ENCODE results near the gene PLD2. TPM values are rescaled to one million over a fixed set of nuclear protein-coding genes. Genes with fewer than 3 reads are reported as not detected.

PLD2 gene
- total RNA-seq = 10 to 100 TPM; 38.4 to 46.9 TPM

- Mint-ChIP-seq H3K4me1 (ENCODE audit: low read depth in 2 of 2) (peaks cover 20 to 26% of the 10 kb centered on the region in 2 donors), H3K36me3 (peaks cover 7% of the 10 kb centered on the region), H3K27ac (peak within 1 kb of the TSS in 1 of 2 donors; percentile 27), H3K9me3 (no peaks in the 10 kb centered on the region), H3K4me3 (peak within 1 kb of the TSS; percentile 78), H3K27me3 (no peaks in the 10 kb centered on the region)
- DNase-seq (ENCODE audit: low spot score) (peak; percentile 92), ATAC-seq (peak; percentile 100)
Observed at GRCh38 chr17:4806777-4807604, at the start of gene PLD2. Gene PLD2 (plus strand): TSS chr17:4807152. CDS start chr17:4807773, 621 bp downstream.

GRCh38 chr17:4759776-4760236 is 47.1 kb upstream of the PLD2 start:
- H3K27me3 Mint-ChIP-seq = peaks cover 13 to 15% of the 10 kb centered on the region in 2 donors
- H3K4me3 Mint-ChIP-seq = no peak overlapping the region
- no peaks in the 10 kb centered on the region for H3K36me3 Mint-ChIP-seq
- DNase-seq (ENCODE audit: low spot score) = no peak
- no peak overlapping the region for H3K27ac Mint-ChIP-seq
- H3K9me3 Mint-ChIP-seq = no peaks in the 10 kb centered on the region
- no peak for ATAC-seq
- H3K4me1 Mint-ChIP-seq (ENCODE audit: low read depth in 2 of 2) = peaks cover 3 to 4% of the 10 kb centered on the region in 2 donors

GRCh38 chr17:4764595-4764994 is 42.4 kb upstream of the PLD2 start:
- Mint-ChIP-seq H3K4me3 (no peak overlapping the region), H3K27ac (no peak overlapping the region), H3K36me3 (no peaks in the 10 kb centered on the region), H3K27me3 (peaks cover 7 to 8% of the 10 kb centered on the region in 2 donors), H3K4me1 (ENCODE audit: low read depth in 2 of 2) (peaks cover 3 to 4% of the 10 kb centered on the region in 2 donors), H3K9me3 (no peaks in the 10 kb centered on the region)
- ATAC-seq (no peak), DNase-seq (ENCODE audit: low spot score) (no peak)

GRCh38 chr17:4766201-4766600 is 40.8 kb upstream of the PLD2 start:
- Mint-ChIP-seq H3K27ac (no peak overlapping the region), H3K27me3 (peaks cover 7 to 10% of the 10 kb centered on the region in 2 donors), H3K9me3 (no peaks in the 10 kb centered on the region), H3K36me3 (no peaks in the 10 kb centered on the region), H3K4me1 (ENCODE audit: low read depth in 2 of 2) (peaks cover 3 to 4% of the 10 kb centered on the region in 2 donors), H3K4me3 (no peak overlapping the region)
- ATAC-seq = peak in 1 of 2 donors; percentile 71
- no peak for DNase-seq (ENCODE audit: low spot score)

GRCh38 chr17:4766723-4767122 is 40.2 kb upstream of the PLD2 start:
- no peaks in the 10 kb centered on the region for H3K36me3 Mint-ChIP-seq
- peaks cover 7 to 10% of the 10 kb centered on the region in 2 donors for H3K27me3 Mint-ChIP-seq
- H3K4me1 Mint-ChIP-seq (ENCODE audit: low read depth in 2 of 2) = peaks cover 7% of the 10 kb centered on the region in 2 donors
- no peak overlapping the region for H3K27ac Mint-ChIP-seq
- DNase-seq (ENCODE audit: low spot score) (no peak), ATAC-seq (no peak)
- H3K4me3 Mint-ChIP-seq = no peak overlapping the region
- no peaks in the 10 kb centered on the region for H3K9me3 Mint-ChIP-seq

- no peak overlapping the region for H3K27ac Mint-ChIP-seq
- H3K4me1 Mint-ChIP-seq (ENCODE audit: low read depth in 2 of 2) = peaks cover 9 to 10% of the 10 kb centered on the region in 2 donors
- no peaks in the 10 kb centered on the region for H3K36me3 Mint-ChIP-seq
- H3K27me3 Mint-ChIP-seq = peaks cover 8 to 9% of the 10 kb centered on the region in 2 donors
- no peak for ATAC-seq
- no peak overlapping the region for H3K4me3 Mint-ChIP-seq
- H3K9me3 Mint-ChIP-seq = no peaks in the 10 kb centered on the region
- no peak for DNase-seq (ENCODE audit: low spot score)
Observed at GRCh38 chr17:4768298-4768697, 38.7 kb upstream of the PLD2 start.

GRCh38 chr17:4769628-4770027 is 37.3 kb upstream of the PLD2 start:
- ATAC-seq = no peak
- Mint-ChIP-seq H3K9me3 (no peaks in the 10 kb centered on the region), H3K36me3 (no peaks in the 10 kb centered on the region)

GRCh38 chr17:4771519-4772234 is 35.3 kb upstream of the PLD2 start, which contains the start of gene TM4SF5:
Gene TM4SF5 (plus strand): TSS chr17:4771886. CDS start chr17:4771923, 37 bp downstream.
- ATAC-seq = peak in 1 of 2 donors; percentile 52
- Mint-ChIP-seq H3K4me3 (no peak within 1 kb of the TSS), H3K27me3 (peaks cover 9 to 10% of the 10 kb centered on the region in 2 donors), H3K27ac (no peak within 1 kb of the TSS), H3K4me1 (ENCODE audit: low read depth in 2 of 2) (peaks cover 6% of the 10 kb centered on the region in 2 donors), H3K36me3 (no peaks in the 10 kb centered on the region), H3K9me3 (no peaks in the 10 kb centered on the region)
- no peak for DNase-seq (ENCODE audit: low spot score)

More at GRCh38 chr17:4769628-4770027, 37.3 kb upstream of the PLD2 start:
- Mint-ChIP-seq H3K27ac (no peak overlapping the region), H3K4me1 (ENCODE audit: low read depth in 2 of 2) (peaks cover 6% of the 10 kb centered on the region in 2 donors), H3K4me3 (no peak overlapping the region), H3K27me3 (peaks cover 10 to 11% of the 10 kb centered on the region in 2 donors)
- DNase-seq (ENCODE audit: low spot score) = no peak

GRCh38 chr17:4772235-4772613 is 34.7 kb upstream of the PLD2 start:
- no peaks in the 10 kb centered on the region for H3K36me3 Mint-ChIP-seq
- H3K9me3 Mint-ChIP-seq = no peaks in the 10 kb centered on the region
- no peak overlapping the region for H3K27ac Mint-ChIP-seq
- no peak overlapping the region for H3K4me3 Mint-ChIP-seq
- H3K4me1 Mint-ChIP-seq (ENCODE audit: low read depth in 2 of 2) = peaks cover 6% of the 10 kb centered on the region in 2 donors
- peaks cover 9 to 10% of the 10 kb centered on the region in 2 donors for H3K27me3 Mint-ChIP-seq
- ATAC-seq (no peak), DNase-seq (ENCODE audit: low spot score) (no peak)

- peaks cover 0 to 3% of the 10 kb centered on the region in 2 donors for H3K4me1 Mint-ChIP-seq (ENCODE audit: low read depth in 2 of 2)
- no peaks in the 10 kb centered on the region for H3K36me3 Mint-ChIP-seq
- H3K4me3 Mint-ChIP-seq = no peak overlapping the region
- no peaks in the 10 kb centered on the region for H3K9me3 Mint-ChIP-seq
- ATAC-seq (no peak), DNase-seq (ENCODE audit: low spot score) (no peak)
- peaks cover 23 to 40% of the 10 kb centered on the region in 2 donors for H3K27me3 Mint-ChIP-seq
- H3K27ac Mint-ChIP-seq = peak overlapping the region in 1 of 2 donors; percentile 40
Observed at GRCh38 chr17:4777969-4778760, 28.8 kb upstream of the PLD2 start.

GRCh38 chr17:4780325-4780955 is 26.5 kb upstream of the PLD2 start:
- ATAC-seq (no peak), DNase-seq (ENCODE audit: low spot score) (no peak)
- H3K4me3 Mint-ChIP-seq = no peak overlapping the region
- no peak overlapping the region for H3K27ac Mint-ChIP-seq
- no peaks in the 10 kb centered on the region for H3K36me3 Mint-ChIP-seq
- H3K4me1 Mint-ChIP-seq (ENCODE audit: low read depth in 2 of 2) = peaks cover 0 to 7% of the 10 kb centered on the region in 2 donors
- no peaks in the 10 kb centered on the region for H3K9me3 Mint-ChIP-seq
- peaks cover 24 to 40% of the 10 kb centered on the region in 2 donors for H3K27me3 Mint-ChIP-seq

- peak overlapping the region in 1 of 2 donors; percentile 7 for H3K27ac Mint-ChIP-seq
- ATAC-seq (peak; percentile 26 to 40), DNase-seq (ENCODE audit: low spot score) (no peak)
- H3K4me3 Mint-ChIP-seq = no peak overlapping the region
- peaks cover 14 to 22% of the 10 kb centered on the region in 2 donors for H3K4me1 Mint-ChIP-seq (ENCODE audit: low read depth in 2 of 2)
- H3K36me3 Mint-ChIP-seq = no peaks in the 10 kb centered on the region
- H3K27me3 Mint-ChIP-seq = peaks cover 32 to 40% of the 10 kb centered on the region in 2 donors
- H3K9me3 Mint-ChIP-seq = no peaks in the 10 kb centered on the region
Observed at GRCh38 chr17:4782652-4783051, 24.3 kb upstream of the PLD2 start.
